Neural cell (in vitro differentiated cells): ENCODE results near the gene PTPRN2. TPM values are rescaled to one million over a fixed set of nuclear protein-coding genes. Genes with fewer than 3 reads are reported as not detected.

Experiments
- H2AFZ ChIP-seq: fragments of 200-600, 300-800 bp; sonication (generic), shearing (Covaris generic); 2 replicates; pipeline ENCODE4 v1.6.0; 2014; ENCODE audit warnings: low read depth, mild to moderate bottlenecking, antibody characterized with exemption, low read length, moderate library complexity
- H3F3A ChIP-seq: fragments of 200-600 bp; shearing (Covaris generic); 2 replicates; pipeline ENCODE4 v1.6.1; 2016; ENCODE audit warnings: mild to moderate bottlenecking, moderate library complexity, mixed read lengths, antibody characterized with exemption, low read length; ENCODE audit not compliant: insufficient read depth, poor library complexity, severe bottlenecking
- H3K27ac ChIP-seq: fragments of 200-600, 300-800 bp; sonication (generic), shearing (Covaris generic); 2 replicates; pipeline ENCODE4 v1.5.1; 2014; ENCODE audit warnings: mild to moderate bottlenecking, low read length, moderate library complexity
- H3K27me3 ChIP-seq: fragments of 300-800, 200-600 bp; sonication (generic), shearing (Covaris generic); 2 replicates; pipeline ENCODE4 v1.6.0; 2014; ENCODE audit warnings: mild to moderate bottlenecking, low read depth, low read length, moderate library complexity; ENCODE audit not compliant: insufficient read depth
- H3K36me3 ChIP-seq: fragments of 300-800, 200-600 bp; sonication (generic), shearing (Covaris generic); 2 replicates; pipeline ENCODE4 v1.5.1; 2014; ENCODE audit warnings: mild to moderate bottlenecking, antibody characterized with exemption, low read length, moderate library complexity; ENCODE audit not compliant: insufficient read depth
- H3K4me2 ChIP-seq: fragments of 300-800, 200-600 bp; sonication (generic), shearing (Covaris generic); 2 replicates; pipeline ENCODE4 v1.6.0; 2014; ENCODE audit warnings: mild to moderate bottlenecking, low read length
- H3K4me3 ChIP-seq: fragments of 300-800, 200-600 bp; sonication (generic), shearing (Covaris generic); 2 replicates; pipeline ENCODE4 v1.5.1; 2014; ENCODE audit warnings: mild to moderate bottlenecking, low read length, moderate library complexity
- H3K79me2 ChIP-seq: fragments of 200-600 bp; shearing (Covaris generic); replicated peaks from 2 replicates; pipeline ENCODE4 v1.6.0; 2014; ENCODE audit warnings: mild to moderate bottlenecking, low read length, moderate library complexity; ENCODE audit not compliant: insufficient read depth
- H3K9ac ChIP-seq: fragments of 300-800, 200-600 bp; sonication (generic), shearing (Covaris generic); 2 replicates; pipeline ENCODE4 v1.6.1; 2016; ENCODE audit warnings: mild to moderate bottlenecking, low read length, mixed read lengths
- H3K9me2 ChIP-seq: fragments of 200-600 bp; shearing (Covaris generic); 2 replicates; pipeline ENCODE4 v1.6.1; 2016; ENCODE audit warnings: mild to moderate bottlenecking, low read length, mixed read lengths; ENCODE audit not compliant: insufficient read depth
- H3K9me3 ChIP-seq: fragments of 200-600, 300-800 bp; sonication (generic), shearing (Covaris generic); 2 replicates; pipeline ENCODE4 v1.6.1; 2016; ENCODE audit warnings: mild to moderate bottlenecking, mixed run types, low read length, moderate library complexity, mixed read lengths
- H4K20me1 ChIP-seq: fragments of 200-600 bp; shearing (Covaris generic); 2 replicates; pipeline ENCODE4 v1.6.1; 2016; ENCODE audit warnings: mild to moderate bottlenecking, mixed run types; ENCODE audit not compliant: insufficient read depth
- EP300 ChIP-seq: fragments of 450-650 bp; conservative IDR thresholded peaks from 2 replicates; pipeline ENCODE4 v1.6.1; 2014; ENCODE audit warnings: antibody characterized with exemption, mild to moderate bottlenecking, moderate library complexity; ENCODE audit not compliant: poor library complexity, severe bottlenecking
- EZH2 ChIP-seq: fragments of 200-600, 300-800 bp; shearing (Covaris generic), sonication (generic); IDR thresholded peaks from 2 replicates; pipeline ENCODE4 v1.6.1; 2014; ENCODE audit warnings: antibody characterized with exemption, low read length, borderline replicate concordance, mild to moderate bottlenecking; ENCODE audit not compliant: insufficient read depth, poor library complexity, severe bottlenecking
- MXI1 ChIP-seq: fragments of 450-650 bp; conservative IDR thresholded peaks from 2 replicates; pipeline ENCODE4 v1.6.1; 2014; ENCODE audit warnings: antibody characterized with exemption, mild to moderate bottlenecking; ENCODE audit not compliant: poor library complexity, severe bottlenecking
- POLR2AphosphoS5 ChIP-seq: IDR thresholded peaks from 2 replicates; pipeline ENCODE4 v1.6.1; 2012
- RAD21 ChIP-seq: fragments of 450-650 bp; conservative IDR thresholded peaks from 2 replicates; pipeline ENCODE4 v1.6.1; 2014; ENCODE audit warnings: antibody characterized with exemption, mild to moderate bottlenecking, moderate library complexity
- SMC3 ChIP-seq: fragments of 450-650 bp; conservative IDR thresholded peaks from 2 replicates; pipeline ENCODE4 v1.6.1; 2014; ENCODE audit warnings: antibody characterized with exemption, mild to moderate bottlenecking, moderate library complexity; ENCODE audit not compliant: poor library complexity
- TAF1 ChIP-seq: IDR thresholded peaks from 2 replicates; pipeline ENCODE4 v1.6.1; 2012; ENCODE audit warnings: low read depth
- polyA plus RNA-seq: library from polyadenylated mRNA; depleted of rRNA; stranded (reverse); fragments of >200 nt; gene quantifications from 2 replicates; pipeline ENCODE4 v1.2.3, GENCODE V29; 2014
- TF ChIP-seq, protein P1 (sequence below): fragments of 450-650 bp; IDR thresholded peaks from 2 replicates; pipeline ENCODE4 v1.5.1; 2014; ENCODE audit warnings: antibody characterized with exemption, mild to moderate bottlenecking, moderate library complexity; ENCODE audit not compliant: poor library complexity, severe bottlenecking
- TF ChIP-seq, protein P2 (sequence below): IDR thresholded peaks from 2 replicates; pipeline ENCODE4 v1.6.1; 2012; ENCODE audit warnings: borderline replicate concordance

The PTPRN2 gene
- polyA plus RNA-seq, 1 donor from 2014 or later = 31.0 TPM

DNA sequence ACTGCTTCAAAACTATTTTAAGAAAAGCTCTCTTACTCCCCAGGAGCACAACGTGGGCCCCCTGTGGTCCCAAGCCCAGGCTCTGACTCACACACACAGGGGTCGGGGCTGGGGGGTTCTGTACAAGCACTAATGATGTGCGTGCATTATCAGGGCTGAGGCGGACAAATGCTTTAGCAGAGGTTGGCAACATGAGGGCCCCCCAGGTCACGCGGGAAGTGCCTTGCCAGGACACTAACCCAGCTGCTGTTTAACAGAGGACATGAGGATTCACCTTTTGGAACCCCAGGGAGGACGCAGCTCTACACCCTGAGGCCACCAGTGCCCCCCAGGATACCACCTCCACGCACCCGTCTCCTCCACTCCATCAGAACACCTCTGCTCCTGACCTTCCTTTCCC is 908.0 kb downstream of the PTPRN2 start:
- Histone ChIP-seq H3K4me2 (peak overlapping the region; percentile 87), H3K27ac (peak overlapping the region; percentile 99), H3K79me2 (peaks cover 96% of the 10 kb centered on the region), H2AFZ (no peak overlapping the region), H3K9ac (peak overlapping the region; percentile 99), H3K27me3 (no peaks in the 10 kb centered on the region), H4K20me1 (peaks cover 15% of the 10 kb centered on the region), H3K9me2 (no peaks in the 10 kb centered on the region), H3K4me3 (peak overlapping the region; percentile 98), H3K9me3 (no peaks in the 10 kb centered on the region), H3F3A (peaks cover 8% of the 10 kb centered on the region), H3K36me3 (no peaks in the 10 kb centered on the region)
- TF ChIP-seq MXI1 = no peak
- no peak for TF ChIP-seq EZH2
- no peak for TF ChIP-seq SMC3
- no peak for TF ChIP-seq RAD21
- TF ChIP-seq, protein P1, sequence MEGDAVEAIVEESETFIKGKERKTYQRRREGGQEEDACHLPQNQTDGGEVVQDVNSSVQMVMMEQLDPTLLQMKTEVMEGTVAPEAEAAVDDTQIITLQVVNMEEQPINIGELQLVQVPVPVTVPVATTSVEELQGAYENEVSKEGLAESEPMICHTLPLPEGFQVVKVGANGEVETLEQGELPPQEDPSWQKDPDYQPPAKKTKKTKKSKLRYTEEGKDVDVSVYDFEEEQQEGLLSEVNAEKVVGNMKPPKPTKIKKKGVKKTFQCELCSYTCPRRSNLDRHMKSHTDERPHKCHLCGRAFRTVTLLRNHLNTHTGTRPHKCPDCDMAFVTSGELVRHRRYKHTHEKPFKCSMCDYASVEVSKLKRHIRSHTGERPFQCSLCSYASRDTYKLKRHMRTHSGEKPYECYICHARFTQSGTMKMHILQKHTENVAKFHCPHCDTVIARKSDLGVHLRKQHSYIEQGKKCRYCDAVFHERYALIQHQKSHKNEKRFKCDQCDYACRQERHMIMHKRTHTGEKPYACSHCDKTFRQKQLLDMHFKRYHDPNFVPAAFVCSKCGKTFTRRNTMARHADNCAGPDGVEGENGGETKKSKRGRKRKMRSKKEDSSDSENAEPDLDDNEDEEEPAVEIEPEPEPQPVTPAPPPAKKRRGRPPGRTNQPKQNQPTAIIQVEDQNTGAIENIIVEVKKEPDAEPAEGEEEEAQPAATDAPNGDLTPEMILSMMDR = no peak
- TF ChIP-seq TAF1 = no peak
- TF ChIP-seq, protein P2, sequence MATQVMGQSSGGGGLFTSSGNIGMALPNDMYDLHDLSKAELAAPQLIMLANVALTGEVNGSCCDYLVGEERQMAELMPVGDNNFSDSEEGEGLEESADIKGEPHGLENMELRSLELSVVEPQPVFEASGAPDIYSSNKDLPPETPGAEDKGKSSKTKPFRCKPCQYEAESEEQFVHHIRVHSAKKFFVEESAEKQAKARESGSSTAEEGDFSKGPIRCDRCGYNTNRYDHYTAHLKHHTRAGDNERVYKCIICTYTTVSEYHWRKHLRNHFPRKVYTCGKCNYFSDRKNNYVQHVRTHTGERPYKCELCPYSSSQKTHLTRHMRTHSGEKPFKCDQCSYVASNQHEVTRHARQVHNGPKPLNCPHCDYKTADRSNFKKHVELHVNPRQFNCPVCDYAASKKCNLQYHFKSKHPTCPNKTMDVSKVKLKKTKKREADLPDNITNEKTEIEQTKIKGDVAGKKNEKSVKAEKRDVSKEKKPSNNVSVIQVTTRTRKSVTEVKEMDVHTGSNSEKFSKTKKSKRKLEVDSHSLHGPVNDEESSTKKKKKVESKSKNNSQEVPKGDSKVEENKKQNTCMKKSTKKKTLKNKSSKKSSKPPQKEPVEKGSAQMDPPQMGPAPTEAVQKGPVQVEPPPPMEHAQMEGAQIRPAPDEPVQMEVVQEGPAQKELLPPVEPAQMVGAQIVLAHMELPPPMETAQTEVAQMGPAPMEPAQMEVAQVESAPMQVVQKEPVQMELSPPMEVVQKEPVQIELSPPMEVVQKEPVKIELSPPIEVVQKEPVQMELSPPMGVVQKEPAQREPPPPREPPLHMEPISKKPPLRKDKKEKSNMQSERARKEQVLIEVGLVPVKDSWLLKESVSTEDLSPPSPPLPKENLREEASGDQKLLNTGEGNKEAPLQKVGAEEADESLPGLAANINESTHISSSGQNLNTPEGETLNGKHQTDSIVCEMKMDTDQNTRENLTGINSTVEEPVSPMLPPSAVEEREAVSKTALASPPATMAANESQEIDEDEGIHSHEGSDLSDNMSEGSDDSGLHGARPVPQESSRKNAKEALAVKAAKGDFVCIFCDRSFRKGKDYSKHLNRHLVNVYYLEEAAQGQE = no peak
- TF ChIP-seq EP300 = no peak
- no peak for TF ChIP-seq POLR2AphosphoS5

DNA sequence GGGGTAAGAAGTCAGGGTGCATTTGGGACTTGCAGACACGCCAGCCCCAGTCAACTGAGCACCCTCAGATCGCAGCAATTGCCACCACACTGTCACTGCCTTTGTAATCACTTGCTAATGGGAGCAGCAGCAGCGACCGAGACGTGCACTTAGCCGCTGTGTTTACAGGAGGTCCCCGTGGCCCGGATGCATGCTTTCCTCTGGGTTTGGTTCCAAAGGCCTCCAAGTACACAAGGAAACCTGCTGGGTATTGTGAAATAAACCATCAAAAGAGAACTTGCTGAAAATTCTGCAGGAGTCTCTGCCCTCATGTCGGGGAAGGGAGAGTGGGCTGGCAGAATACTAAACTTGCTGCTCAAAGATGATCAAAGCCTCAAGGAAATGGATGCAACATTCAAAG is 909.1 kb downstream of the PTPRN2 start:
- peak overlapping the region; percentile 87 for H3K4me2 ChIP-seq
- peak overlapping the region; percentile 98 for H3K4me3 ChIP-seq
- no peak overlapping the region for H2AFZ ChIP-seq
- H3K9ac ChIP-seq = peak overlapping the region; percentile 99
- H3K9me3 ChIP-seq = no peaks in the 10 kb centered on the region
- H3F3A ChIP-seq = peaks cover 8% of the 10 kb centered on the region
- no peaks in the 10 kb centered on the region for H3K27me3 ChIP-seq
- H3K79me2 ChIP-seq = peaks cover 100% of the 10 kb centered on the region
- peak overlapping the region; percentile 48 for H3K27ac ChIP-seq
- H3K36me3 ChIP-seq = peaks cover 9% of the 10 kb centered on the region
- no peaks in the 10 kb centered on the region for H3K9me2 ChIP-seq
- peaks cover 15% of the 10 kb centered on the region for H4K20me1 ChIP-seq
- peak; percentile 52 for TF ChIP-seq MXI1
- peak; percentile 12 for TF ChIP-seq SMC3
- no peak for TF ChIP-seq RAD21
- TF ChIP-seq, protein P2 = peak; percentile 47
- TF ChIP-seq EZH2 = no peak
- peak; percentile 54 for TF ChIP-seq EP300
- TF ChIP-seq, protein P1 = no peak
- TF ChIP-seq POLR2AphosphoS5 = peak; percentile 79
- TF ChIP-seq TAF1 = no peak
